ENCODE measurements around the gene VAMP5. TPM values are rescaled to one million over a fixed set of nuclear protein-coding genes. Genes with fewer than 3 reads are reported as not detected.
"Not testable (repeated sequence)": the region's sequence is repeated elsewhere in the genome, so short reads cannot be mapped to it uniquely, and the experiment has no call there.

VAMP5 gene
- total RNA-seq, 1 experiment from 2014 or later = 146 TPM

DNA sequence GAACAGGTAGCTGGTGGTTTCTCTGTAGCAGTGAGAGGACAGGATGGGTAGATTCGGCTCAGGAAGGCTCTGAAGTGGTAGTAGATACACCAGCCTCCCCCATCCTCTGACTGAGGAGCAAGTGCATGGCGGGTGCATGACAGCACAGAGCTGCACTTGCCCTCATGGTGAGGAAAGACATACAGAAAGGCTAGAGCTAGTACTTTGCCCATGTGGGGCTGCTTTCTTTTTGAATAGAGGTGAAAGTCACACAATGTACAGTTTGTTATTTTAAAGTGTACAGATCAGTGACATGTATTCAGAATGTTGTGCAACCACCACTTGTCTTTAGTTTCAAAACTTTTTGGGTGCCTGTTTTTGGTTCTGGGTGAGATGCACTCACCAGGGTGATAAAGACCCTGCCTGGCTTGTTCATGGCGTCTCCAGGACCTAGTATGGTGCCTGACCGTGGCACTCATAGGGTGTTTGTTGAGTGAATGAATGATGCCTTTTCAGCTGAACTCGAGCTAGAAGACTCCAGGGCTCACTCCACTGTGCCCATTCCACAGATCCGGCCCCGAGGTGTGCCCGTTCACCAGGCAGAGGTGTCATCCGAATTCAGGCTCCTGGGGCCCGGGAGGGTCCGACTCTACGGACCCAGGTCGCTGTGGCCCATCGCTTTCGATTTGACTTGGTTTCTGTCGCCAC is 421 bp upstream of the VAMP5 start:
- DNase-seq (ENCODE audit: low read depth) = no peak

GRCh38 chr2:85584857-85585780 is 888 bp downstream of the VAMP5 start:
- peak; percentile 99 for DNase-seq (ENCODE audit: low read depth)

- DNase-seq (ENCODE audit: low read depth) = peak; percentile 73
Observed at GRCh38 chr2:85585781-85586105, 1.5 kb downstream of the VAMP5 start.

DNA sequence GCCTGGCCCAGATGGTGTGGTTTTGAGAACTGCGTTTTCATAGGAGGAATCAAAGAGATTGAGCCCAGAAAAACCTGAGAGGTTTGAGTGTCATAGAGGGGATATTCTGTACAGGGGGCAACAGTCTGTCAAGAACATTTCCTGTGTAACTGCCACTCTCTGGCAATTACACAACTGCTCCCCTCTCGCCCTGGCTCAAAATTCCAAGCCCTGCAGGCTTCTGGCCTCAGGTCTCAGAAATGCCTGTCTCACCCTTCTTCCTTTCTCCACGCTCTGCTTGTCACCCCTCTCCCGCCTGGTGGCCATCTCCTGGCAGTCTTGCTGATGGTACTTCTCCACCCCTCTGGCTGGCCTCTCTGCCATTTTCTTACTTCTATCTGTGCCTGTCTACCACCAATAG is 4.0 kb downstream of the VAMP5 start:
- no peak for DNase-seq (ENCODE audit: low read depth)

DNA sequence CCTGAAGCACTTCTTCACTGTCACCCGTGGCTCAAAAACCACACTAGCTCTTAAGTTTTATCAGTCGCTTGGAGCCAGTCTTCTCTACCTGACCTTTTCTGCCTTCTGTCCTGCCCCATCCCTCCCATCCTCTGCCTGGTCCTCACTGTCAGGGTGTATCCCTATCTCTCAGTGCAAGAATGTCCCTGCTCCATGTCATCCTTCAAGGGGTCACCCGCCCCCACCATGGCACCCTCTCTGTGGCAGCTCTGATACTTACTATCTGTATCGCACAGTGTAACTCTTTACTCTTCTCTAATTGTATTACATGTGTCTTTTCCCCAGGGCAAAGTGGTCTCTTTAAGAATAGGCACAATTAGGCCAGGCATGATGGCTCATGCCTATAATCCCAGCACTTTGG is 4.4 kb downstream of the VAMP5 start:
- DNase-seq (ENCODE audit: low read depth) = no peak

GRCh38 chr2:85589181-85589580 is 5.0 kb downstream of the VAMP5 start:
- no peak for DNase-seq (ENCODE audit: low read depth)

- peak; percentile 100 for DNase-seq (ENCODE audit: low read depth)
Observed at GRCh38 chr2:85589982-85590791, 6.0 kb downstream of the VAMP5 start.

DNA sequence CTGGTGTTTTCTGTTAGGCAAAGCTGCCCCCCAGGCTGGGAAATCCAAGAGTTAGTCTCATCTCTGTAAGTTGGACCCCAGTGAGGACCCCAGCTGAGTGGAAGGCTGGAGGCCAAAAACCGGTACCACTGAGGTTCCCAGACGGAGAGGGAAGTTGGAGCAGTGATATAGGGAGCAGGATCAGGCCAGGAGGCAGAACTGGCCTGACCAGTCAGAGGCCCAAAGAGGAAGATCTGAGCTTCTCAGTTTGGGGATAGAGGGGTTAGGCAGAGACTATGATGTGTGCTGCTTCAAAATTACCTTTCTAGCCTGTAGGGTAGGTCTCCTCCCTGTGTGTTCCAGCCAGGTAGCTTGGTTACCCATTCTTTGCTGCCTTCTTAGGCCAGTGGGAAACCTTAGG is 6.7 kb downstream of the VAMP5 start:
- no peak for DNase-seq (ENCODE audit: low read depth)

DNA sequence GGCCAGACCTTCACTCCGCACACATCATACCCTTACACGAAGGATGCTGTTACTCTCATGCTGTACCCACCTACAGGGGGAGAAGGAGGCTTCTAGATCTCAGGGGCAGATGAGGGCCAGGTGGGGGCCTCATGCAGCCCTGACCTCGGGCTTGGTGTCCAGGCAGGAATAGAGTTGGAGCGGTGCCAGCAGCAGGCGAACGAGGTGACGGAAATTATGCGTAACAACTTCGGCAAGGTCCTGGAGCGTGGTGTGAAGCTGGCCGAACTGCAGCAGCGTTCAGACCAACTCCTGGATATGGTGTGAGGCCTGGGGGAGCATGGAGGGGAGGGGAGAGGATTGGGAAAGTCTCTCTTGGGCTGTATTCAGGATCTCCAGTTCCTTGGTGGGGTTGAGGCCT is 7.3 kb downstream of the VAMP5 start:
- DNase-seq (ENCODE audit: low read depth) = no peak

DNA sequence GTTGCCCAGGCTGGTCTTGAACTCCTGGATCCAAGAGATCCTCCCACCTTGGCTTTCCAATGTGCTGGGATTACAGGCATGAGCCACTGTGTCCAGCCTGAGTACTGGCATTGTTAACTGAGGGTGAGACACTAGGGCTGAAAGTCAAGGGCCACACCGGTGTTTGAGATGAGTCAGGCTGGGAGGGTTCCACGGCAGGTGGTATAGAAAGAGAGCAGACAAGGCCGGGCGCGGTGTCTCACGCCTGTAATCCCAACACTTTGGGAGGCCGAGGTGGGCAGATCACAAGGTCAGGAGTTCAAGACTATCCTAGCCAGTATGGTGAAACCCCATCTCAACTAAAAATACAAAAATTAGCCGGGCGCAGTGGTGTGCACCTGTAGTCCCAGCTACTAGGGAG is 8.1 kb downstream of the VAMP5 start:
- DNase-seq (ENCODE audit: low read depth) = not testable (repeated sequence)

- no peak for DNase-seq (ENCODE audit: low read depth)
Observed at GRCh38 chr2:85593023-85593422, 8.8 kb downstream of the VAMP5 start.

DNA sequence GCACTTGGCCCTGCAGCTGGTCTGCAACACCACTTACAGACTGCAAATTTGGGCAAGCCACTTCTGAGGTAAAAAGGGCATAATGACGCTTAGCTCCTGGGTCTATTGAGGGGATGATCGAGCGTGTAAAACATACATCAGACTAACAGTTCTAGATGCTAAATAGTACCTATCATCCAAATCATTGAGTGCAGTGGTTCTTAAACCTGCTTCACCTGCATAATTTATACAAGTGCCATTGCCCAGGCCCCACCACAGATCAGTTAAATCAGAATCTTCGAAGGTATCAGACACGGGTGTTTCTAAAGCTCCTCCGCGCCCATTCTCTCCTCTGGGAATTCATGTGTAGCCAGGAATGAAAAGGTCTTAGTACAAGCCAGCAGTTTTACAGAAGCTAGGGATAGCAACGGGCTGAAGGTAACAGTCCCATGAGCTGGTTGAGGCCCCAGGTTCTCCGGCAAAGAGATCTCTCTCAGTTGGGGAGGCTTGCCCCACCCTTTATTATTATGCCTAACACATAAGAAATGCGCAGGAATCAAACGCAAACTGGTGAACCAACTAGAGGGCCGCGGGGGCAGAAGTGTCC is 10.6 kb downstream of the VAMP5 start:
- DNase-seq (ENCODE audit: low read depth) = no peak

DNA sequence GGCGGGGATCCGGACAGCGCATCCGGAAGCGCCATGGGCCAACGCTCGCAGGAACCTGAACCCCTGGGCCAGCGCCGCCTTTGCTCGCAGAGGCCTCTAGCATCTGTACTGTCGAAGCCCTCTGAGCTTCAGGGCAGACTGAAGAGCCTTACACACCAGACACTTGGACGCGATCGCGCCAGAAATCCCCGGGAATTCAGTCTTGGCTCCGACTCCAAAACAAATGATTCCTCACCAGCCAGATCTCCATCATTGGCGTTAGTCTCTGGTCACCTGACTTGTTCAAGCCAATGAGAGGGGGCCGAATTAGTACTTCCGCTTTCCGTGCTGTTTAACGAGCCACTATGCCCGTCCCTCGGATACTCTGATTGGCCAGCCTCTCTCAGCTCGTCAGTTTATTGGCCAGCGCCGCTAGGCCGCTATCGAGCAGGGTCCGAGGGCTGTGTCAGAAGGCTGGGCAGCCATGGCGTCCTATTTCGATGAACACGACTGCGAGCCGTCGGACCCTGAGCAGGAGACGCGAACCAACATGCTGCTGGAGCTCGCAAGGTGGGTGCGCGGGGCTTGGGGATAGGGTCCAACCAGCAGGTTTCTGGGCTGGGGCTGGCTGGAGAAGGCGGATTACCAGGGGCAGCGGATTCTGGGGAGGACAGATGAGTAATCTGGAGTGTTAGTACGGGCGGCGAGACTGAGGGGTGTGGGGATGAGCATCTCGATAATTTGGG is 11.2 kb downstream of the VAMP5 start, which contains the start of gene RNF181:
RNF181 (plus strand) TSS at position 445 of the 725 bp plus-strand sequence; CDS start at position 464, 19 bp downstream.
- DNase-seq (ENCODE audit: low read depth) = peak; percentile 98

GRCh38 chr2:85596026-85596333 is 11.7 kb downstream of the VAMP5 start:
- no peak for DNase-seq (ENCODE audit: low read depth)

DNA sequence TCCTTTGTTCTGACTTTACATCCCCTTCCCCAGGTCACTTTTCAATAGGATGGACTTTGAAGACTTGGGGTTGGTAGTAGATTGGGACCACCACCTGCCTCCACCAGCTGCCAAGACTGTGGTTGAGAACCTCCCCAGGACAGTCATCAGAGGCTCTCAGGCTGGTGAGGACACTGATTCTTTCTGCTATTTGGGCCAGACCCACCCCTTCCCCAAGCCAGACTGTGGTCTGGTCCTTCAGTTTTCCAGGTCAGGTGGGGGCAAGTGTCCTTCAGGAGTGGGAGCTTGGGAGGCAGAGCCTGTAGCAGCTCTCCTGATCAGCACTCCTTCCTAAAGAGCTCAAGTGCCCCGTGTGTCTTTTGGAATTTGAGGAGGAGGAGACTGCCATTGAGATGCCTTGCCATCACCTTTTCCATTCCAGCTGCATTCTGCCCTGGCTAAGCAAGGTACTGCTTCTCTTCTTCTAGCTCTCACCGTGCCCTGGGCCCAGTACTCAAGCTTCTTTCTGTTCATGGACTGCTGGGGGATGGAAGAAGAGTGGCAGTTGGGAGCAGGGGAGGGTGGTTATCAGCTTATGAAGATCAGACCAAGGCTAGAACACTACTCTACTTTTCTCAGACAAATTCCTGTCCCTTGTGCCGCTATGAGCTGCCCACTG is 12.4 kb downstream of the VAMP5 start:
- DNase-seq (ENCODE audit: low read depth) = no peak

DNA sequence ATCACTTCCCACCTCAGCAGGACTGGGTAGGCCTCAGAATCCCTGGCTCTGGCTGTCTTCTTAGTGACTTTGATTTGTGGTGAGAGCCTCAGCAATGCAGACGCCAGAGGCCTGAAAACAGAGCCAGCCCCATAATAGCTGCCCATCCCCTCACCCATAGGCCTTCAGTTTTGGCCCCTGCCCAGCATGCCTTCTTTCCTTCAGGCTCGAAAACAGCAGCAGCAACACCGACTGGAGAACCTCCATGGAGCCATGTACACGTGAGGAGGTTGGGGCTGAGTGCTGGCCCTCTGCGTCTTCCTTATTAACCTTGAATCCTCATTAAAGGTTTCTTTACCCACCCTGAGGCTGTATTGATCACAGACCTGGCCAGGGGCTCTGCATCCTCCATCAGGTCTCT is 13.0 kb downstream of the VAMP5 start:
- DNase-seq (ENCODE audit: low read depth) = no peak

GRCh38 chr2:85598594-85599340 is 14.5 kb downstream of the VAMP5 start:
- no peak for DNase-seq (ENCODE audit: low read depth)

- no peak for DNase-seq (ENCODE audit: low read depth)
Observed at GRCh38 chr2:85599468-85600234, 15.4 kb downstream of the VAMP5 start.

DNA sequence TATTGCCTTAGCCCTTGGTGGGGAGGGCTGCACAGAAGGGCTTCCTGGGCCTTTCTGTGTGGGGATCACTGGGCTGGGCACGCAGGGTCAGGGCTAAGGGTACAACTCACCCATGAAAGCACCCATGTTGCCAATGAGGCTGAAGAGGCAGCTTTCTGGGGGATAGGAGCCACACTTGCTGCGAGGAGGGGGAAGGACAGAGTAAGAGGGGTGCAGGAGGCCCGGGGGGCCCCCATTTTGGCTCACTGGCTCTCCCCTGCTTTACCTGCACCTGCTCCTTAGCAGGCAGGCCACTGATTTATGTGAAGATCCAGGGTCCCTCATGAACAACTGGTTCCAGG is 16.0 kb downstream of the VAMP5 start:
- DNase-seq (ENCODE audit: low read depth) = no peak
